B cell (primary cell): ENCODE data around the gene CNOT1. TPM values are rescaled to one million over a fixed set of nuclear protein-coding genes. Genes with fewer than 3 reads are reported as not detected.

ENCODE experiments used
- ATAC-seq: fragments of 200-7000 bp; cut with Tn5 transposase; one replicate; pipeline ENCODE4 v1.10.0; 2021; ENCODE audit warnings: low read depth, mild to moderate bottlenecking, moderate number of reproducible peaks, moderate library complexity
- CTCF ChIA-PET: fragments of 350-600 bp; sonication (Branson Sonifier 250); formaldehyde crosslinking; loops from one replicate; lab custom pipeline; 2021; ENCODE audit warnings: antibody characterized with exemption, inconsistent platforms; lab: Charles Lee
- POLR2A ChIA-PET: fragments of 350-600 bp; sonication (Branson Sonifier 250); formaldehyde crosslinking; loops from one replicate; lab custom pipeline; 2021; ENCODE audit warnings: antibody characterized with exemption; lab: Charles Lee
- DNase-seq: peaks from one replicate; pipeline ENCODE4 v3.0.0; 2013
- H2AFZ ChIP-seq: 2 replicates; pipeline ENCODE4 v1.6.1; 2012; ENCODE audit warnings: mild to moderate bottlenecking, low read depth, low read length; ENCODE audit not compliant: insufficient read depth, poor library complexity, severe bottlenecking
- H3K27ac ChIP-seq, 2 donors: 1 replicate in 1 of 2; 2 replicates in 1 of 2; pipeline ENCODE4 v1.5.1; 2012 to 2013; ENCODE audit warnings: low read length in 2 of 2, mild to moderate bottlenecking in 2 of 2, moderate library complexity in 1 of 2
- H3K27me3 ChIP-seq, 4 experiments: fragments of 200-600 bp in 1 of 4; sonication (generic) in 1 of 4; replicated peaks in 1 of 4; 1 replicate in 2 of 4; 2 replicates in 2 of 4; pipeline versions ENCODE4 v1.6.1 to v1.7.0; 2013 to 2016; ENCODE audit warnings: low read length in 3 of 4, mild to moderate bottlenecking in 2 of 4, mixed read lengths in 1 of 4, moderate library complexity in 1 of 4; ENCODE audit not compliant: insufficient read depth in 4 of 4, control insufficient read depth in 3 of 4; ENCODE audit errors: control extremely low read depth in 1 of 4
- H3K36me3 ChIP-seq, 2 experiments: replicated peaks in 1 of 2; 1 replicate in 1 of 2; 2 replicates in 1 of 2; pipeline versions ENCODE4 v1.6.1 to v1.7.1; 2013; ENCODE audit warnings: low read length in 1 of 2; ENCODE audit not compliant: insufficient read depth in 2 of 2, control insufficient read depth in 1 of 2; ENCODE audit errors: control extremely low read depth in 1 of 2, extremely low read depth in 1 of 2
- H3K4me1 ChIP-seq, 2 donors: fragments of 200-600 bp in 1 of 2; sonication (generic) in 1 of 2; 1 replicate in 1 of 2; 2 replicates in 1 of 2; pipeline versions ENCODE4 v1.5.1 to v1.6.1; 2013 to 2017; ENCODE audit warnings: low read length in 2 of 2; ENCODE audit not compliant: control insufficient read depth in 2 of 2, insufficient read depth in 2 of 2
- H3K4me2 ChIP-seq: replicated peaks from 2 replicates; pipeline ENCODE3; 2012; ENCODE audit warnings: mild to moderate bottlenecking, low read depth, low read length; ENCODE audit not compliant: poor library complexity, severe bottlenecking
- H3K4me3 ChIP-seq, 5 experiments: fragments of 200-600 bp in 1 of 5; sonication (generic) in 1 of 5; 1 replicate in 3 of 5; 2 replicates in 2 of 5; pipeline versions ENCODE4 v1.5.1 to v1.7.0; 2011 to 2016; ENCODE audit warnings: low read length in 4 of 5, mild to moderate bottlenecking in 4 of 5, low read depth in 2 of 5, control low read depth in 1 of 5, moderate library complexity in 1 of 5; ENCODE audit not compliant: insufficient read depth in 1 of 5; ENCODE audit errors: control extremely low read depth in 1 of 5, extremely low read depth in 1 of 5
- H3K79me2 ChIP-seq: fragments of 200-600 bp; sonication (generic); one replicate; pipeline ENCODE4 v1.6.0; 2016; ENCODE audit warnings: low read length; ENCODE audit not compliant: control insufficient read depth, insufficient read depth
- H3K9ac ChIP-seq: fragments of 200-600 bp; sonication (generic); 2 replicates; pipeline ENCODE4 v1.6.1; 2017; ENCODE audit warnings: mild to moderate bottlenecking, low read length, moderate library complexity
- H3K9me3 ChIP-seq, 3 donors: one replicate each; pipeline versions ENCODE4 v1.6.1 to v1.7.1; 2013; ENCODE audit warnings: low read length in 2 of 3; ENCODE audit not compliant: control insufficient read depth in 2 of 3, insufficient read depth in 1 of 3; ENCODE audit errors: control extremely low read depth in 1 of 3
- H4K20me1 ChIP-seq: 2 replicates; pipeline ENCODE4 v1.6.0; 2012; ENCODE audit warnings: mild to moderate bottlenecking, low read length; ENCODE audit not compliant: insufficient read depth, control insufficient read depth, poor library complexity, severe bottlenecking
- H3K27ac Mint-ChIP-seq: one replicate; pipeline ENCODE4 v1.8.0; 2021; ENCODE audit warnings: mixed read lengths
- H3K27me3 Mint-ChIP-seq: one replicate; pipeline ENCODE4 v1.8.0; 2021; ENCODE audit warnings: mixed read lengths
- H3K4me1 Mint-ChIP-seq: one replicate; pipeline ENCODE4 v1.8.0; 2021; ENCODE audit warnings: mixed read lengths
- H3K4me3 Mint-ChIP-seq: one replicate; pipeline ENCODE4 v1.8.0; 2021; ENCODE audit warnings: mixed read lengths
- H3K9me3 Mint-ChIP-seq: one replicate; pipeline ENCODE4 v1.8.0; 2022; ENCODE audit warnings: mixed read lengths; ENCODE audit not compliant: insufficient read depth
- EZH2 ChIP-seq: IDR thresholded peaks from 2 replicates; pipeline ENCODE4 v1.6.1; 2012; ENCODE audit warnings: borderline replicate concordance, low read depth, mild to moderate bottlenecking, moderate library complexity, low read length; ENCODE audit not compliant: insufficient read depth, poor library complexity, severe bottlenecking
- WGBS: methylation state at CpG from one replicate; pipeline ENCODE4 v1.1.5; 2013; ENCODE audit warnings: missing lambda C conversion rate; ENCODE audit not compliant: insufficient coverage; 5-methylcytosine and 5-hydroxymethylcytosine counted together
- intact Hi-C: fragments of 100-400 bp; cut with micrococcal nuclease; formaldehyde crosslinking; loops from one replicate; pipeline ENCODE4 v1.10.0; 2022
- polyA plus RNA-seq: library from polyadenylated mRNA; depleted of rRNA; stranded (reverse); fragments of >200 nt; gene quantifications from 2 replicates; pipeline ENCODE4 v1.2.3, GENCODE V29; 2012
- total RNA-seq, 2 donors: library from RNA; stranded (reverse); fragments of 120-200 nt in 1 of 2; gene quantifications; 1 replicate in 1 of 2; 2 replicates in 1 of 2; pipeline versions ENCODE4 v1.2.3 to v1.2.4, GENCODE V29; 2013 to 2022
- TF ChIP-seq, protein P1 (sequence below): fragments of 200-600 bp; IDR thresholded peaks from one replicate; pipeline ENCODE4 v1.8.0; 2022; ENCODE audit warnings: antibody characterized with exemption, mild to moderate bottlenecking

The CNOT1 gene
- total and polyA plus RNA-seq, 2 donors (not counting 1 experiment from before 2014, with no cell fraction given): 211 to 268 TPM

DNA sequence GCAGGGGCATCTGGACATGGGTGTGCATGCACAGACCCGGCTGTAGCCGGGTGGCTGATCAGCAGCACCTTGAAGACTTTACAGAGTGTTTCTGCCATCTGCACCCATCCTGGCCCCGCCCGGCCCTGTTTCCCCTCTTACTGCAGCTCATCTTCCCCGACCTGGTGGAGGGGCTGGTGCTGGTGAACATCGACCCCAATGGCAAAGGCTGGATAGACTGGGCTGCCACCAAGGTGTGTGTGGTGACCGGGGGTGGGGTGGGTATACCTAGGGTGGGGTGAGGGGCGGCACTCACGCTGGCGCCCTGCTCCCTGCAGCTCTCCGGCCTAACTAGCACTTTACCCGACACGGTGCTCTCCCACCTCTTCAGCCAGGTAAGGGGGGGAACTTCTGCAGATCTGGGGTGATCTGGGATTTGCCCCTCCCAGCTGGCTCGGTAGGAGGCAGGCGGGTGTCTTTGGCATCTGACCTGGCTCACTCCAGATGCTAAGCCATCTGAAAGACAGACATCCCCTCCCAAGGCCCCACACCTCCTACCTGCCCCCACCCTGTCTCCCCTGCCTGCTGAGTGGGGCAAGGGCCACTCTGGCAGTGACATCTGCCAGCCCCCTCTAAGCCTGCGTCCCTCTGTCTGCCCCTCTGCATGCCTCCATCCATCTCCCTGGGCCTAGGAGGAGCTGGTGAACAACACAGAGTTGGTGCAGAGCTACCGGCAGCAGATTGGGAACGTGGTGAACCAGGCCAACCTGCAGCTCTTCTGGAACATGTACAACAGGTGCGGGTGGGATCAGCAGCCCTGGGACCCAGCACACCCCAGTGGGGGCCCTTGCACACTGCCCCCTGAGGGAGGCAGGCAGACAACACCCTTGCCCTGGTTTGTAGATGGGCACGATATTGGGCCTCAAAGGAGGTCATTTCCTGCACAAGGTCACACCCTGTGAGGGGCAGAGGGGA, 123.1 kb downstream of the CNOT1 start:
- Histone ChIP-seq H3K27me3 (peaks cover 0 to 31% (median 8%) of the 10 kb centered on the region in 4 experiments), H3K4me1 (peaks cover 7 to 8% of the 10 kb centered on the region in 2 donors), H3K9me3 (peaks cover 0 to 1% (median 0%) of the 10 kb centered on the region in 3 donors), H3K9ac (no peak overlapping the region), H3K4me3 (no peak overlapping the region), H3K36me3 (no peaks in the 10 kb centered on the region), H3K4me2 (no peak overlapping the region), H3K79me2 (no peaks in the 10 kb centered on the region), H4K20me1 (no peaks in the 10 kb centered on the region), H3K27ac (no peak overlapping the region), H2AFZ (no peak overlapping the region)
- TF ChIP-seq, protein P1, sequence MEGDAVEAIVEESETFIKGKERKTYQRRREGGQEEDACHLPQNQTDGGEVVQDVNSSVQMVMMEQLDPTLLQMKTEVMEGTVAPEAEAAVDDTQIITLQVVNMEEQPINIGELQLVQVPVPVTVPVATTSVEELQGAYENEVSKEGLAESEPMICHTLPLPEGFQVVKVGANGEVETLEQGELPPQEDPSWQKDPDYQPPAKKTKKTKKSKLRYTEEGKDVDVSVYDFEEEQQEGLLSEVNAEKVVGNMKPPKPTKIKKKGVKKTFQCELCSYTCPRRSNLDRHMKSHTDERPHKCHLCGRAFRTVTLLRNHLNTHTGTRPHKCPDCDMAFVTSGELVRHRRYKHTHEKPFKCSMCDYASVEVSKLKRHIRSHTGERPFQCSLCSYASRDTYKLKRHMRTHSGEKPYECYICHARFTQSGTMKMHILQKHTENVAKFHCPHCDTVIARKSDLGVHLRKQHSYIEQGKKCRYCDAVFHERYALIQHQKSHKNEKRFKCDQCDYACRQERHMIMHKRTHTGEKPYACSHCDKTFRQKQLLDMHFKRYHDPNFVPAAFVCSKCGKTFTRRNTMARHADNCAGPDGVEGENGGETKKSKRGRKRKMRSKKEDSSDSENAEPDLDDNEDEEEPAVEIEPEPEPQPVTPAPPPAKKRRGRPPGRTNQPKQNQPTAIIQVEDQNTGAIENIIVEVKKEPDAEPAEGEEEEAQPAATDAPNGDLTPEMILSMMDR: no peak
- TF ChIP-seq EZH2: no peak
- DNase-seq (no peak), ATAC-seq (no peak)
- no peaks in the 10 kb centered on the region for H3K9me3 Mint-ChIP-seq
- intact Hi-C loops: no loop called here
- POLR2A ChIA-PET: no interaction called here
- WGBS: 86% methylated on average over 15 of the region's 20 CpGs
- H3K27ac Mint-ChIP-seq: no peak overlapping the region
- peaks cover 6% of the 10 kb centered on the region for H3K4me1 Mint-ChIP-seq
- H3K27me3 Mint-ChIP-seq: peaks cover 12% of the 10 kb centered on the region
- CTCF ChIA-PET: no interaction called here
- H3K4me3 Mint-ChIP-seq: no peak overlapping the region
